A549 treated with Mapracorat at 1 μM for 4 hours (cell line): ENCODE measurements around the gene CD101. TPM values are rescaled to one million over a fixed set of nuclear protein-coding genes. Genes with fewer than 3 reads are reported as not detected.

Source experiments
- total RNA-seq: library from RNA; stranded (reverse); fragments of 200-300 nt; extraction: Qiagen RNA extraction; gene quantifications from 5 replicates; pipeline ENCODE4 v1.2.3, GENCODE V29; 2022

The CD101 gene, protein sequence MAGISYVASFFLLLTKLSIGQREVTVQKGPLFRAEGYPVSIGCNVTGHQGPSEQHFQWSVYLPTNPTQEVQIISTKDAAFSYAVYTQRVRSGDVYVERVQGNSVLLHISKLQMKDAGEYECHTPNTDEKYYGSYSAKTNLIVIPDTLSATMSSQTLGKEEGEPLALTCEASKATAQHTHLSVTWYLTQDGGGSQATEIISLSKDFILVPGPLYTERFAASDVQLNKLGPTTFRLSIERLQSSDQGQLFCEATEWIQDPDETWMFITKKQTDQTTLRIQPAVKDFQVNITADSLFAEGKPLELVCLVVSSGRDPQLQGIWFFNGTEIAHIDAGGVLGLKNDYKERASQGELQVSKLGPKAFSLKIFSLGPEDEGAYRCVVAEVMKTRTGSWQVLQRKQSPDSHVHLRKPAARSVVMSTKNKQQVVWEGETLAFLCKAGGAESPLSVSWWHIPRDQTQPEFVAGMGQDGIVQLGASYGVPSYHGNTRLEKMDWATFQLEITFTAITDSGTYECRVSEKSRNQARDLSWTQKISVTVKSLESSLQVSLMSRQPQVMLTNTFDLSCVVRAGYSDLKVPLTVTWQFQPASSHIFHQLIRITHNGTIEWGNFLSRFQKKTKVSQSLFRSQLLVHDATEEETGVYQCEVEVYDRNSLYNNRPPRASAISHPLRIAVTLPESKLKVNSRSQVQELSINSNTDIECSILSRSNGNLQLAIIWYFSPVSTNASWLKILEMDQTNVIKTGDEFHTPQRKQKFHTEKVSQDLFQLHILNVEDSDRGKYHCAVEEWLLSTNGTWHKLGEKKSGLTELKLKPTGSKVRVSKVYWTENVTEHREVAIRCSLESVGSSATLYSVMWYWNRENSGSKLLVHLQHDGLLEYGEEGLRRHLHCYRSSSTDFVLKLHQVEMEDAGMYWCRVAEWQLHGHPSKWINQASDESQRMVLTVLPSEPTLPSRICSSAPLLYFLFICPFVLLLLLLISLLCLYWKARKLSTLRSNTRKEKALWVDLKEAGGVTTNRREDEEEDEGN
- total RNA-seq: 0.11 to 0.36 TPM (median 0.23 TPM) in 5 replicates

DNA sequence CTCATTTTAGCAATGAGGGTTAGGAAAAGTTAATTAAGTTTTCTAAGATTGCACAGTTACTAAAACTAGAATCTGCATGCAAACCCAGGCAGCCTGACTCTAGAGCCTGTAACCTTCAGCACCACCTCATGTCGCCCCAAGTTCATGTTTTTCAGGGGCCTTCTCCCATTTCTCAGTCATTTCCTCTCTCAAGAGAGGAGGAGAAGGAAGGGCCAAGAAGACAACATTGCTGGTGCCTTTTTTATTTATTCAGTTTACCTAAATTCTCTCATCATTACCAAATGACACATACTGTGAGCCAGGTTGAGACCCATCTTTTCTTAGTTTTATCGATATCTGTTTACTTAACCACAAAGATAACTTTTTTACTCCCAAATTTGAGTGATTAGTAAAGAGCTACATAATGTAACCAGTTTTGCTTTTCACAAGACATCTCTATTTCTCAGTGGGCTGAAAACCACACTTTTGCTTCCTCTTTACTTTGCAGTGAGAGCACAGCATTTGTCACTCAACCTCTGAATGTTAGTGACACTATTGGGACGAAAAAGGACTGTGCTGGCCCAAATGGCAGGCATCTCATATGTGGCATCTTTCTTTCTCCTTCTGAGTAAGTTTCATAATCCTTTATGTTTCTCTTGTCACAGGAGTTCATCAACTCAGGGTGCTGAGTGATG lies at the start of gene CD101:
TSS of gene CD101 (plus strand) at position 507 of the 674 bp plus-strand sequence. CDS start at position 565, 58 bp downstream.

DNA sequence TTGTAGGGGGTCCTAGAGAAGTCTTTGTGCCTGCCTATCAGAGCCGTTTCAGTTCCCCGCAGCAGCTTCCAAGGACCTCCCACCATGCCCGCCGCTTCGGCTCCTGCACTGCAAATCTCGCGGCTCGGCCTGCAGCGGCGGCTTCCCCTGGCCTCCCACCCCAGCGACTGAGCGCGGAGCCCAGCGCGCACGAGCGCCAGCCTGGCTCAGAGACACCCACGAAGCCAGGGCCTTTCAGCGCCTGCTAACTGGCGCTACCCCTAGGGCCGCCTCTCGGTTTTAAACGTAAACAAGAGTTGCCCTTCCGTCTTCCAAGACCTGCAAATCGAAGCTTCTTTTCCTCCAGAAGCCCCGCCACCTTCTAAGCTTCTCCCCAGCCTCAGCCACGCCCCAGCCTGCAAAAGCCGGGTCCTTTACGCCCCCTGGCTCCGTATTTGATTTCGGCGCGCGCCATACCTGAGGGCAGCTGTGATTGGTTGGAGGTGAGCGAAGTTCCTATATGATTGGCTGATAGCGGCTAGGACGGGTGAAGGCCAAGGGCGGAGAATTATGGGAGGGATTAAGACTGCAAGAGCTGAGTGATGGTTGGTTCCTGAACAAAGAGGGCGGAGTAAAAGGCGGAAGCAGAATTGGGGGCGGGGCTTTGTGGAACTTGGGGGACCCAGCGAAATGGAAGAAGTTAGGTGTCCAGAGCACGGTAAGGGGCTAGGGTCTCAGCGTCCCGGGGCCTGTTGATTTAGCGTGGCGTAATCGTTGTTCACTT lies 58.3 kb downstream of the CD101 start, which contains the start of gene TTF2:
TSS of gene TTF2 (plus strand) at position 649 of the 763 bp plus-strand sequence. CDS start at position 670, 21 bp downstream.

Other genes starting within 250 kb of the CD101 start
- gene CD2, start 247.3 kb upstream of the CD101 start, total RNA-seq: not detected in 5 replicates
- 12.5 to 17.3 TPM (median 14.8 TPM) in 5 replicates for gene PTGFRN, start 91.8 kb upstream of the CD101 start, total RNA-seq
- gene TTF2, start 58.6 kb downstream of the CD101 start, total RNA-seq: 17.0 to 21.8 TPM (median 21.5 TPM) in 5 replicates
- 1.1 to 2.3 TPM (median 1.1 TPM) in 5 replicates for gene TRIM45, start 120.0 kb downstream of the CD101 start, total RNA-seq
- 0.06 to 0.13 TPM (median 0.09 TPM) in 4 of 5 replicates, not detected in the other for gene VTCN1, start 209.2 kb downstream of the CD101 start, total RNA-seq